ENCODE measurements around the gene UBALD2.
"Not testable (repeated sequence)": the region's sequence is repeated elsewhere in the genome, so short reads cannot be mapped to it uniquely, and the experiment has no call there.

Gene UBALD2

GRCh38 chr17:76304226-76305134 is 39.3 kb downstream of the UBALD2 start:
- no peak overlapping the region for H3K27ac ChIP-seq (ENCODE audit: low read depth, low read length)
- no peaks in the 10 kb centered on the region for H3K9me3 ChIP-seq (ENCODE audit: control insufficient read depth, insufficient read depth, low read length)
- H3F3A ChIP-seq (ENCODE audit: control insufficient read depth, insufficient read depth) = no peaks in the 10 kb centered on the region
- H3K4me3 ChIP-seq (ENCODE audit: low read length) = no peak overlapping the region
- H3K9me2 ChIP-seq (replicated peaks; ENCODE audit: control insufficient read depth, low read length) = no peaks in the 10 kb centered on the region
- no peaks in the 10 kb centered on the region for H3K79me2 ChIP-seq (ENCODE audit: control insufficient read depth, low read length)
- H4K20me1 ChIP-seq (ENCODE audit: control insufficient read depth, insufficient read depth, low read depth, low read length) = no peaks in the 10 kb centered on the region
- TF ChIP-seq CTCF (IDR thresholded peaks at IDR 0.05; ENCODE audit: low read depth, low read length, poor library complexity, severe bottlenecking) = no peak
- no peak for TF ChIP-seq EZH2phosphoT487 (IDR thresholded peaks at IDR 0.05; ENCODE audit: borderline replicate concordance, low read length)
- no peaks in the 10 kb centered on the region for H3K27me3 ChIP-seq (ENCODE audit: control insufficient read depth, low read length)
- no peaks in the 10 kb centered on the region; the same call in 1 of the 2 replicates for H3K36me3 ChIP-seq (ENCODE audit: control insufficient read depth, low read length)
- H3K4me1 ChIP-seq (ENCODE audit: control insufficient read depth, low read length) = peaks cover 5% of the 10 kb centered on the region
- H3K4me2 ChIP-seq (ENCODE audit: low read length) = no peak overlapping the region

DNA sequence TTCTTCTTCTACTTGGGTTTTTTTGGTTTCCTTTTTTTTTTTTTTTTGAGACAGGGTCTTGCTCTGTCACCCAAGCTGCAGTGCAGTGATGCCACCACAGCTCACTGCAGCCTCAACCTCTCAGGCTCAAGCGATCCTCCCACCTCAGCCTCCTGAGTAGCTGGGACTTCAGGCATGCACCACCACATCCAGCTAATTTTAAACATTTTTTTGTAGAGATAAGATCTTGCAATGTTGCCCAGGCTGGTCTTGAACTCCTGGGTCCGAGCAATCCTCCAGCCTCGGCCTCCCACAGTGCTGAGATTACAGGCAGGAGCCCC is 39.9 kb downstream of the UBALD2 start:
- H3K9me2 ChIP-seq (replicated peaks; ENCODE audit: control insufficient read depth, low read length); H3K4me2 ChIP-seq (ENCODE audit: low read length); H3K79me2 ChIP-seq (ENCODE audit: control insufficient read depth, low read length); H3K4me3 ChIP-seq (ENCODE audit: low read length); H4K20me1 ChIP-seq (ENCODE audit: control insufficient read depth, insufficient read depth, low read depth, low read length); H3K27ac ChIP-seq (ENCODE audit: low read depth, low read length); H3K4me1 ChIP-seq (ENCODE audit: control insufficient read depth, low read length); H3K36me3 ChIP-seq (ENCODE audit: control insufficient read depth, low read length); H3K27me3 ChIP-seq (ENCODE audit: control insufficient read depth, low read length); H3K9me3 ChIP-seq (ENCODE audit: control insufficient read depth, insufficient read depth, low read length); H3F3A ChIP-seq (ENCODE audit: control insufficient read depth, insufficient read depth): not testable (repeated sequence)

DNA sequence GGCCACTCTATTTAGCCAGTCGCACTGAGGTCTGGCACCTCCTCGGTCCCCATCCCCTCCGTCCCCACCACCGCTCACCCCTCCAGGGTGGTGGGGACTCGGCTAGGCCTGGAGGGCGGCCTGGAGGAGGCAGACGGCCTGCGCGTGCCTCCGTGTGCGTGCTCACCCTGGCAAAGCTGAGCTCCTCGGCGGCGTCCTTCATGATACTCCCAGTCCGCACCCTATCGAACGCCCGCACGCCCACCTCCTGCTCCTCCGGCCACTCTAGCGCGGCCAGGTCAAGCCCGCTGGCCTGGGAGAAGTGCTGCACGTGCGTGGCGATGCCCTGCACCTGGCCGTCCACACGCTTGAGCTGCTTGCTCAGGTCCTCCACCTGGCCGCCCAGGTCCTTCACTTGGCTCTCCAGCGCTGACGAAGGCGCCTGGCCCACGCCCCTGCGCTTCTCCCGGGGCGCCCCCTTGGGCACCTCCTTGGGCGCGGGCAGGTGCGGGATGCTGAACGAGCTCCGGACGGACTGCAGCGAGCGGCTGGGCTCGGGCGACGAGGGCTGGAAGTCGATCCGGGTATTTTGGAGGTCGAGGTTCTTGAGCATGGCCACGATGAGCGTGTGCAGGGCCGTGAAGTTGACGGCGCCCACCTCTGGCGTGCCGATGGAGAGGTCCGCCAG is 42.3 kb downstream of the UBALD2 start:
- H3K9me3 ChIP-seq (ENCODE audit: control insufficient read depth, insufficient read depth, low read length) = no peaks in the 10 kb centered on the region
- H3K27me3 ChIP-seq (ENCODE audit: control insufficient read depth, low read length) = no peaks in the 10 kb centered on the region
- peaks cover 9% of the 10 kb centered on the region for H3K36me3 ChIP-seq (ENCODE audit: control insufficient read depth, low read length)
- H3K4me1 ChIP-seq (ENCODE audit: control insufficient read depth, low read length) = peaks cover 9% of the 10 kb centered on the region
- H3F3A ChIP-seq (ENCODE audit: control insufficient read depth, insufficient read depth) = no peaks in the 10 kb centered on the region
- H3K4me3 ChIP-seq (ENCODE audit: low read length) = no peak overlapping the region
- H4K20me1 ChIP-seq (ENCODE audit: control insufficient read depth, insufficient read depth, low read depth, low read length) = no peaks in the 10 kb centered on the region
- H3K4me2 ChIP-seq (ENCODE audit: low read length) = no peak overlapping the region
- no peak overlapping the region for H3K27ac ChIP-seq (ENCODE audit: low read depth, low read length)
- H3K9me2 ChIP-seq (replicated peaks; ENCODE audit: control insufficient read depth, low read length) = no peaks in the 10 kb centered on the region
- TF ChIP-seq CTCF (IDR thresholded peaks at IDR 0.05; ENCODE audit: low read depth, low read length, poor library complexity, severe bottlenecking) (no peak), EZH2phosphoT487 (IDR thresholded peaks at IDR 0.05; ENCODE audit: borderline replicate concordance, low read length) (no peak)
- H3K79me2 ChIP-seq (ENCODE audit: control insufficient read depth, low read length) = no peaks in the 10 kb centered on the region

DNA sequence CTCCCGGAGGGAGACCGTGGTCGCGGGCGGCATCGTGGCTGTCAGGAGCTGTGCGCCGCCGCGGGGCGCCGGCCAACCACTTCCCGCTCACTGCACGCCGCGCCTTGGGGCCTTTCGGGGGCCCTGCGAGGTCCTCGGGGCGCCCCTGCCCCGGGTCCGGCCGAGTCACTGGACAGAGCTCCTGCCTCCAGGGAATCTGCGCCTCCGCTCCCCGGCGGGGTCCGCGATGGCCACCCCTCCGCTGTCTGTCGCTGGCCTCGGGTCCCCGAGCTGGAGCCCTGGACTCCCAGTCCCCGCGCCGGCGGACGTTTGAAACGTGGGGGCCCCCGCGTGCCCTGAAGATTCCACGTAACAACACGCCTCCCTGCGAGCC is 42.8 kb downstream of the UBALD2 start, which contains the start of gene QRICH2:
TSS of gene QRICH2 (minus strand) at position 311 of the 373 bp plus-strand sequence. CDS start at position 33, 278 bp downstream.
- TF ChIP-seq CTCF (IDR thresholded peaks at IDR 0.05; ENCODE audit: low read depth, low read length, poor library complexity, severe bottlenecking) (no peak), EZH2phosphoT487 (IDR thresholded peaks at IDR 0.05; ENCODE audit: borderline replicate concordance, low read length) (no peak)
- Histone ChIP-seq H3K4me2 (ENCODE audit: low read length) (no peak within 1 kb of the TSS), H3K9me3 (ENCODE audit: control insufficient read depth, insufficient read depth, low read length) (no peaks in the 10 kb centered on the region), H3K27ac (ENCODE audit: low read depth, low read length) (no peak within 1 kb of the TSS), H3K9me2 (replicated peaks; ENCODE audit: control insufficient read depth, low read length) (no peaks in the 10 kb centered on the region), H3K36me3 (ENCODE audit: control insufficient read depth, low read length) (peaks cover 14% of the 10 kb centered on the region), H3K79me2 (ENCODE audit: control insufficient read depth, low read length) (no peaks in the 10 kb centered on the region), H4K20me1 (ENCODE audit: control insufficient read depth, insufficient read depth, low read depth, low read length) (no peaks in the 10 kb centered on the region), H3K4me1 (ENCODE audit: control insufficient read depth, low read length) (peaks cover 9% of the 10 kb centered on the region), H3F3A (ENCODE audit: control insufficient read depth, insufficient read depth) (no peaks in the 10 kb centered on the region), H3K27me3 (ENCODE audit: control insufficient read depth, low read length) (no peaks in the 10 kb centered on the region), H3K4me3 (ENCODE audit: low read length) (no peak within 1 kb of the TSS)
